IMR-90 (cell line): Measurements from ENCODE around the gene CTNND2. TPM values are rescaled to one million over a fixed set of nuclear protein-coding genes. Genes with fewer than 3 reads are reported as not detected.

ENCODE experiments used
- ATAC-seq: fragments of 200-7000 bp; cut with Tn5 transposase; 2 replicates; pipeline ENCODE4 v1.9.1; 2020; ENCODE audit warnings: low read depth, mild to moderate bottlenecking, moderate library complexity
- BruUV-seq: library from RNA; stranded (reverse); fragments of 400-500 nt; replicated peaks from 2 replicates; lab custom pipeline; 2021; lab: Mats Ljungman, UMichigan
- CTCF ChIA-PET: fragments of 300-600 bp; formaldehyde crosslinking; extraction: SDS; loops from one replicate; lab custom pipeline; 2021; ENCODE audit warnings: antibody characterized with exemption; lab: Yijun Ruan, JAX
- POLR2A ChIA-PET: fragments of 300-600 bp; sonication (Branson Sonifier 250); formaldehyde crosslinking; loops from one replicate; lab custom pipeline; 2022; ENCODE audit warnings: antibody characterized with exemption; ENCODE audit not compliant: unreplicated experiment; lab: Charles Lee
- DNase-seq: peaks from one replicate; pipeline ENCODE4 v3.0.0; 2013
- H2AFZ ChIP-seq: replicated peaks from 2 replicates; pipeline ENCODE3; 2013; ENCODE audit warnings: low read length, mild to moderate bottlenecking; ENCODE audit not compliant: poor library complexity
- H2AK5ac ChIP-seq: 2 replicates; pipeline ENCODE4 v1.6.1; 2013; ENCODE audit warnings: low read depth, low read length, inconsistent platforms
- H2AK9ac ChIP-seq: replicated peaks from 2 replicates; pipeline ENCODE3; 2013; ENCODE audit warnings: mild to moderate bottlenecking, low read depth, low read length, moderate library complexity; ENCODE audit not compliant: poor library complexity
- H2BK120ac ChIP-seq: 2 replicates; pipeline ENCODE4 v1.6.1; 2013; ENCODE audit warnings: low read depth, low read length, inconsistent platforms
- H2BK15ac ChIP-seq: 3 replicates; pipeline ENCODE4 v1.6.1; 2013; ENCODE audit warnings: low read depth, low read length, inconsistent platforms
- H2BK20ac ChIP-seq: 2 replicates; pipeline ENCODE4 v1.6.1; 2013; ENCODE audit warnings: low read depth, mild to moderate bottlenecking, inconsistent platforms, low read length, moderate library complexity
- H2BK5ac ChIP-seq: 2 replicates; pipeline ENCODE4 v1.6.1; 2013; ENCODE audit warnings: mild to moderate bottlenecking, low read depth, low read length, inconsistent platforms; ENCODE audit not compliant: poor library complexity, severe bottlenecking
- H3K14ac ChIP-seq: replicated peaks from 2 replicates; pipeline ENCODE4 v1.6.1; 2013; ENCODE audit warnings: low read depth, low read length, inconsistent platforms
- H3K18ac ChIP-seq: 2 replicates; pipeline ENCODE4 v1.6.1; 2013; ENCODE audit warnings: low read depth, low read length, control low read depth
- H3K23ac ChIP-seq: 2 replicates; pipeline ENCODE4 v1.6.1; 2013; ENCODE audit warnings: low read depth, low read length, inconsistent platforms
- H3K27ac ChIP-seq: 2 replicates; pipeline ENCODE4 v1.5.1; 2013; ENCODE audit warnings: mild to moderate bottlenecking, control low read depth, low read length; ENCODE audit not compliant: insufficient read depth
- H3K27me3 ChIP-seq: 2 replicates; pipeline ENCODE4 v1.6.1; 2013; ENCODE audit warnings: low read length; ENCODE audit not compliant: control insufficient read depth, insufficient read depth
- H3K36me3 ChIP-seq: 2 replicates; pipeline ENCODE4 v1.6.1; 2013; ENCODE audit warnings: low read length, mixed read lengths; ENCODE audit not compliant: control insufficient read depth, insufficient read depth
- H3K4ac ChIP-seq: 2 replicates; pipeline ENCODE4 v1.6.1; 2013; ENCODE audit warnings: low read depth, low read length, inconsistent platforms
- H3K4me1 ChIP-seq: 2 replicates; pipeline ENCODE4 v1.6.1; 2013; ENCODE audit warnings: low read length, mixed read lengths; ENCODE audit not compliant: control insufficient read depth, insufficient read depth
- H3K4me2 ChIP-seq: 2 replicates; pipeline ENCODE4 v1.6.1; 2013; ENCODE audit warnings: low read depth, mild to moderate bottlenecking, control low read depth, low read length, moderate library complexity
- H3K4me3 ChIP-seq: 2 replicates; pipeline ENCODE4 v1.5.1; 2013; ENCODE audit warnings: low read depth, mild to moderate bottlenecking, control low read depth, low read length, moderate library complexity; ENCODE audit not compliant: insufficient read depth
- H3K56ac ChIP-seq: 2 replicates; pipeline ENCODE4 v1.6.1; 2013; ENCODE audit warnings: low read length, inconsistent platforms; ENCODE audit not compliant: insufficient read depth; ENCODE audit errors: extremely low read depth
- H3K79me1 ChIP-seq, 2 experiments: 2 replicates each; pipeline ENCODE4 v1.6.1; 2013; ENCODE audit warnings: low read length in 2 of 2, inconsistent platforms in 1 of 2, low read depth in 1 of 2
- H3K9ac ChIP-seq: 2 replicates; pipeline ENCODE4 v1.6.1; 2013; ENCODE audit warnings: low read depth, low read length, control low read depth
- H3K9me1 ChIP-seq: 2 replicates; pipeline ENCODE4 v1.6.1; 2013; ENCODE audit warnings: low read length, inconsistent platforms; ENCODE audit not compliant: insufficient read depth
- H3K9me3 ChIP-seq: 2 replicates; pipeline ENCODE4 v1.6.1; 2013; ENCODE audit warnings: low read length; ENCODE audit not compliant: control insufficient read depth, insufficient read depth
- H4K20me1 ChIP-seq: 2 replicates; pipeline ENCODE4 v1.6.1; 2013; ENCODE audit warnings: low read length, inconsistent platforms; ENCODE audit not compliant: insufficient read depth
- H4K5ac ChIP-seq: 2 replicates; pipeline ENCODE4 v1.6.1; 2013; ENCODE audit warnings: mild to moderate bottlenecking, low read depth, low read length, control low read depth
- H4K8ac ChIP-seq, 2 experiments: 2 replicates each; pipeline ENCODE4 v1.6.1; 2013; ENCODE audit warnings: low read depth in 2 of 2, low read length in 2 of 2, control low read depth in 1 of 2, inconsistent platforms in 1 of 2
- H4K91ac ChIP-seq: 2 replicates; pipeline ENCODE4 v1.6.1; 2013; ENCODE audit warnings: low read depth, low read length, inconsistent platforms; ENCODE audit not compliant: insufficient read depth
- CEBPB ChIP-seq: IDR thresholded peaks from 2 replicates; pipeline ENCODE4 v1.6.1; 2012; ENCODE audit warnings: low read depth, low read length, improper control_type of control experiment
- CHD1 ChIP-seq: IDR thresholded peaks from 2 replicates; pipeline ENCODE4 v1.6.1; 2012; ENCODE audit warnings: low read depth, low read length, improper control_type of control experiment
- CTCF ChIP-seq: conservative IDR thresholded peaks from 2 replicates; pipeline ENCODE4 v1.5.1; 2012; ENCODE audit warnings: mild to moderate bottlenecking, low read depth, low read length, improper control_type of control experiment
- ELK1 ChIP-seq: fragments of 150-350 bp; IDR thresholded peaks from 2 replicates; pipeline ENCODE4 v1.6.1; 2016; ENCODE audit warnings: low read depth, mild to moderate bottlenecking, low read length, moderate library complexity, borderline replicate concordance
- FOS ChIP-seq: fragments of 150-350 bp; IDR thresholded peaks from 2 replicates; pipeline ENCODE4 v1.6.1; 2016; ENCODE audit warnings: low read depth, low read length
- MXI1 ChIP-seq: IDR thresholded peaks from 2 replicates; pipeline ENCODE4 v1.6.1; 2012; ENCODE audit warnings: low read depth, mild to moderate bottlenecking, low read length, moderate library complexity, borderline replicate concordance
- RAD21 ChIP-seq: IDR thresholded peaks from 2 replicates; pipeline ENCODE4 v1.6.1; 2012; ENCODE audit warnings: low read length, improper control_type of control experiment
- RFX5 ChIP-seq: IDR thresholded peaks from 2 replicates; pipeline ENCODE4 v1.8.0; 2012; ENCODE audit warnings: low read depth, mild to moderate bottlenecking, low read length, moderate library complexity
- SMC3 ChIP-seq: fragments of 150-350 bp; IDR thresholded peaks from 2 replicates; pipeline ENCODE4 v1.6.1; 2016; ENCODE audit warnings: low read depth, mild to moderate bottlenecking, antibody characterized with exemption, low read length, moderate library complexity
- USF2 ChIP-seq: fragments of 150-350 bp; IDR thresholded peaks from 2 replicates; pipeline ENCODE4 v1.6.1; 2017; ENCODE audit warnings: mild to moderate bottlenecking, antibody characterized with exemption, low read length, low read depth
- WGBS, 2 experiments: methylation state at CpG; one replicate each; pipeline versions ENCODE4 v1.1.5 to v1.1.7; 2013; ENCODE audit warnings: missing lambda C conversion rate in 2 of 2; ENCODE audit not compliant: insufficient read length in 1 of 2; ENCODE audit errors: extremely low coverage in 2 of 2; 5-methylcytosine and 5-hydroxymethylcytosine counted together
- dilution Hi-C: fragments of 300-500 bp; cut with HindIII; formaldehyde crosslinking; loops from one replicate; pipeline ENCODE4 v1.14.3; 2018; ENCODE audit warnings: low sequenced_read_pairs; ENCODE audit not compliant: unreplicated experiment
- in situ Hi-C: fragments of 300-500 bp; cut with MboI; formaldehyde crosslinking; loops from 3 replicates; pipeline ENCODE4 v1.14.3; 2019; ENCODE audit warnings: low sequenced_read_pairs, inconsistent platforms, mixed read lengths
- intact Hi-C: fragments of 100-400 bp; cut with micrococcal nuclease; formaldehyde crosslinking; loops from 2 replicates; pipeline ENCODE4 v1.10.0; 2022
- polyA plus RNA-seq, 3 experiments: library from polyadenylated mRNA; depleted of rRNA; stranded (reverse); fragments of >200 nt; gene quantifications; 2 replicates each; pipeline ENCODE4 v1.2.3, GENCODE V29; 2012; ENCODE audit warnings: low replicate concordance in 1 of 3
- total RNA-seq: library from RNA; depleted of rRNA; stranded (reverse); fragments of >200 nt; gene quantifications from 2 replicates; pipeline ENCODE4 v1.2.3, GENCODE V29; 2012

CTNND2 gene
- total and polyA plus RNA-seq, 2 of the 4 experiments (the other 2 are of a cell fraction) = not detected

DNA sequence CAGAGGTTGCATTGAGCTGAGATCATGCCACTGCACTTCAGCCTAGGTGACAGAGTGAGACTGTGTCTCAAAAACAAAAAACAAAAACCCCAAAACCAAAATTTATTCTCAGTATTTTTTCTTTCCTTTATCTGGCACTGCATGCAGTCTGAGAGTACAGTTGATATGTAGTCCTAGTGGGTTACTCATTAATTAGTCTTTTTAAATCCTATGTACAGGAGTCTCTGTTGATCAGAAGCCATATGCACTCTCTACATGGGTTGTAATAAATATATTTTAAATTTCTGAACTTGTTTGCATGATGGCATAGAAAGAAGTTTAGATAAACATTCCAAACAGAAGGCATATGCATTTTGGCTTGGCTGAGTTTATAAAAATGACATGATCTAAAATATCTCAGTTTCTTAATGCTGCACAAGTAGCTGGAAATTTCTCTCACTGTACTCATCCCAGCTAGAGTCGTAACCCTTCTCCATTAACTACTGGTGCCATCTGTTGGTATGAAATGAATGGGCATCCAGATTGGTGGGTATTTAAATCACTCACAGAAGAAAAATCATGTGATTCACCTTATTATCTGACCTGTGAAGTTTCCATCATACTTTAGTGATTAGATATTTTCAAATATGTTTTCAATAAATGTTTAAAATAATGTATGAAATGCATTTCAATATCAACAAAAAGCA lies 284.8 kb downstream of the CTNND2 start:
- ATAC-seq = no peak
- dilution Hi-C loops = no loop called here
- CTCF ChIA-PET = no interaction called here

More for the DNA sequence above, 284.8 kb downstream of the CTNND2 start:
- Histone ChIP-seq H3K4me2 (no peak overlapping the region), H3K18ac (no peak overlapping the region), H4K5ac (no peak overlapping the region), H4K20me1 (no peaks in the 10 kb centered on the region), H3K56ac (no peak overlapping the region), H3K79me1 (no peaks in the 10 kb centered on the region), H3K14ac (no peak overlapping the region), H3K9me3 (peaks cover 4% of the 10 kb centered on the region; the same call in 1 of the 2 replicates), H2BK15ac (no peak overlapping the region), H2BK20ac (no peak overlapping the region), H3K4ac (no peak overlapping the region), H3K27me3 (no peaks in the 10 kb centered on the region), H2BK120ac (no peak overlapping the region), H2AFZ (no peak overlapping the region), H4K91ac (no peak overlapping the region), H3K9me1 (no peaks in the 10 kb centered on the region), H3K27ac (no peak overlapping the region), H4K8ac (no peak overlapping the region), H2BK5ac (no peak overlapping the region), H2AK5ac (no peak overlapping the region), H3K23ac (no peak overlapping the region), H2AK9ac (no peak overlapping the region), H3K4me1 (no peaks in the 10 kb centered on the region), H3K36me3 (no peaks in the 10 kb centered on the region), H3K9ac (no peak overlapping the region), H3K4me3 (no peak overlapping the region)
- POLR2A ChIA-PET = no interaction called here
- WGBS, 2 experiments = no CpG with 5 or more reads among the region's 1 CpG
- TF ChIP-seq SMC3 (no peak), ELK1 (no peak), USF2 (no peak), RFX5 (no peak), RAD21 (no peak), CHD1 (no peak), CTCF (no peak), CEBPB (no peak), FOS (no peak), MXI1 (no peak)
- no peak for DNase-seq
- no TSS peak for BruUV-seq
- in situ Hi-C loops = no loop called here
- intact Hi-C loops = no loop called here
